Measurements from ENCODE around the gene KPNA1.

Gene KPNA1

DNA sequence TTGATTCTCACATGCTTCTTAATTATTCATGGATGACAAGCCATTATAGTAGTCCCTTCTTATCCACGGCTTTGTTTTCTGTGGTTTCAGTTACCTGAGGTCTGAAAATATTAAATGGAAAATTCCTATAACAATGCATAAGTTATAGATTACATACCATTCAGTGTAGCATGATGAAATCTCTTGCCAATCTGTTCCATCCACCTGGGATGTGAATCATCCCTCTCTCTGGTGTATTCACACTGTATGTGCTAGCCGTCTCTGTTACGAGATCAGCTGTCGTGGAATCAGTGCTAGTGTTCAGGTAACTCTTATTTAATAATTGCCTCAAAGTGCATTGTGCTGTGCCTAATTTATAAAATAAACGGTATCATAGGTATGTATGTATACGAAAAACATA is 104.1 kb downstream of the KPNA1 start:
- Histone ChIP-seq H3K9ac (no peak overlapping the region), H3K4me1 (peaks cover 19 to 74% (median 31%) of the 10 kb centered on the region in 10 experiments), H3K27me3 (no peaks in the 10 kb centered on the region), H3K9me3 (replicated peaks in 1 of 11) (no peaks in the 10 kb centered on the region), H3K4me3 (no peak overlapping the region), H4K20me1 (no peaks in the 10 kb centered on the region), H3K4me2 (peak overlapping the region in 2 of 11 experiments; percentile 80 to 84; a peak in 3 of 22 replicates), H3K27ac (no peak overlapping the region), H3K36me3 (peaks cover 37 to 81% (median 66%) of the 10 kb centered on the region in 11 experiments; a peak in 21 of 22 replicates)
- TF ChIP-seq Cebpa-rat (IDR thresholded peaks at IDR 0.05) = no peak

DNA sequence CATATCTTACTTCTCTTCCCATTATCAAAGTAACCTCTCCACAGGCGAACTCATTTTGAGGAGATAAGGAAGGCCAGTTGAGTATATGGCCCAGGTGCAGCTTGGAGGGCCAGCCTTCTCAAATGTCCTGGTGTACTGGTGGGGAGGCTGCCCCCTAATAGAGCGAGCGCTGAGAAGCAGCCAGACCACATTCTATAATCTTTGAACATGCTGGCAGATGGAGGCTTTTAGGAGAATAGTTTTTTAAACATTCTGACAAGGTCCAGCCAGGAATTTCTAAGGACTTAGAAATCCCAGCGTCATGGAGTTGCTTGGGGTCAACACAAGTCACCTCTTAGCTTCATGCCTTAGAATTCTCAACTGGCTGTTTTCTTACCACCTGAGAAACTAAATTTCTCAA is 104.6 kb downstream of the KPNA1 start:
- Histone ChIP-seq H3K4me1 (peaks cover 16 to 77% (median 27%) of the 10 kb centered on the region in 10 experiments), H3K27ac (peak overlapping the region in 2 of 11 experiments; percentile 35 to 52; a peak in 3 of 22 replicates), H4K20me1 (no peaks in the 10 kb centered on the region), H3K27me3 (no peaks in the 10 kb centered on the region), H3K4me2 (peak overlapping the region in 4 of 11 experiments; percentile 35 to 84 (median 70); a peak in 7 of 22 replicates), H3K9me3 (replicated peaks in 1 of 11) (no peaks in the 10 kb centered on the region), H3K4me3 (no peak overlapping the region), H3K36me3 (peaks cover 42 to 86% (median 72%) of the 10 kb centered on the region in 11 experiments; a peak in 21 of 22 replicates), H3K9ac (no peak overlapping the region)
- TF ChIP-seq Cebpa-rat (IDR thresholded peaks at IDR 0.05) = no peak

DNA sequence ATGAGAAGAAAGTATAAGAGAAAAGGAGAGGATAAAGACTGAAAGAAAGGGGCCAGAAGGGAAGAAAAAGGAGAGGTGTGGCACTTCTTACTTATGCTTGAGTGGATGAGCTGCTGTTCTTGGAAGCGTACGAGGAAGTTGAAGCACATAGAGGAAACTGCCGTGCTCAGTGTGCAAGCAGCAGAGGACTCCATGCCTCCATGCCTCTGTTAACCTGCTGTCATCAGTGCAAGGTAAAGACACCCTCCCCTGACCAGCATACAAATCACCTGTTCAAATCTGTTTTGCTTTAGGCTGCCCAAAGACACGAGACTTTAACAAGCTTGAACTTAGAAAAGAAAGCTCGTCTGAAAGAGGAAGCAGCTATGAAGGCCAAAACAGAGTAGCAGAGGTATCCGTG is 105.3 kb downstream of the KPNA1 start:
- Histone ChIP-seq H4K20me1 (no peaks in the 10 kb centered on the region), H3K9me3 (replicated peaks in 1 of 11) (no peaks in the 10 kb centered on the region), H3K27me3 (no peaks in the 10 kb centered on the region), H3K4me3 (peak overlapping the region in 2 of 10 experiments; percentile 10 to 21; a peak in 2 of 20 replicates), H3K27ac (peak overlapping the region in 4 of 11 experiments; percentile 34 to 60 (median 44); a peak in 5 of 22 replicates), H3K9ac (peak overlapping the region in 3 of 11 experiments; percentile 2 to 36 (median 20); a peak in 5 of 22 replicates), H3K36me3 (peaks cover 49 to 93% (median 78%) of the 10 kb centered on the region in 11 experiments; a peak in 21 of 22 replicates), H3K4me2 (peak overlapping the region in 6 of 11 experiments; percentile 9 to 84 (median 49); a peak in 10 of 22 replicates), H3K4me1 (peaks cover 9 to 77% (median 21%) of the 10 kb centered on the region in 10 experiments)
- no peak for TF ChIP-seq Cebpa-rat (IDR thresholded peaks at IDR 0.05)

- Histone ChIP-seq H3K4me1 (peaks cover 0 to 77% (median 10%) of the 10 kb centered on the region in 10 experiments; a peak in 14 of 20 replicates), H3K27me3 (no peaks in the 10 kb centered on the region), H3K27ac (no peak overlapping the region), H3K36me3 (peaks cover 52 to 97% (median 89%) of the 10 kb centered on the region in 11 experiments; a peak in 21 of 22 replicates), H3K4me3 (no peak overlapping the region), H3K4me2 (peak overlapping the region in 2 of 11 experiments; percentile 80 to 84; a peak in 3 of 22 replicates), H3K9ac (no peak overlapping the region), H4K20me1 (no peaks in the 10 kb centered on the region), H3K9me3 (replicated peaks in 1 of 11) (no peaks in the 10 kb centered on the region)
- no peak for TF ChIP-seq Cebpa-rat (IDR thresholded peaks at IDR 0.05)
Observed at GRCh38 chr3:122407946-122408345, 106.8 kb downstream of the KPNA1 start.

- no peak for TF ChIP-seq Cebpa-rat (IDR thresholded peaks at IDR 0.05)
- H3K4me2 ChIP-seq = no peak overlapping the region
- no peak overlapping the region for H3K9ac ChIP-seq
- peaks cover 0 to 82% (median 7%) of the 10 kb centered on the region in 10 experiments; a peak in 10 of 20 replicates for H3K4me1 ChIP-seq
- peaks cover 49 to 88% (median 84%) of the 10 kb centered on the region in 11 experiments; a peak in 21 of 22 replicates for H3K36me3 ChIP-seq
- H4K20me1 ChIP-seq = no peaks in the 10 kb centered on the region
- H3K9me3 ChIP-seq (replicated peaks in 1 of 11) = no peaks in the 10 kb centered on the region
- H3K27me3 ChIP-seq = no peaks in the 10 kb centered on the region
- no peak overlapping the region for H3K27ac ChIP-seq
- H3K4me3 ChIP-seq = no peak overlapping the region
Observed at GRCh38 chr3:122406198-122406597, 108.5 kb downstream of the KPNA1 start.

DNA sequence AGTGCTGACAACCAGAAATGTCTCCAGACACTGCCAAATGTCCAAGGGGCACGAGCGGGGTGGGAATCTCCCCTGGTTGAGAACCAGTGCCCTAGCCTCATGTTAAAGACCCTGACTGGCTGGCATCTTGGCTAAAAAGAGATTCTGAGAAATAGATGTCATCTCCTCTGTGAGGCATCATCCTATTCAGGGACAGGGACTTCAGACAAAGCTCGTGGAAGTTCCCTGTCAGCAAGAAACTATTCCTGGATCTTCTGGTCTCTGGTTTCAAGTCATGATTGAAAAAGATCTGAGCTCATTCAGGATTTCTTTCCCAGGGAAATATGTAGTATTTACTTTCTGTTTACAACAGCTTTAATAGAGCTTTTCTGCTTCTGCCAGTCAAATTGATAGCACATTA is 109.7 kb downstream of the KPNA1 start:
- peaks cover 38 to 78% (median 73%) of the 10 kb centered on the region in 11 experiments; a peak in 21 of 22 replicates for H3K36me3 ChIP-seq
- H3K9me3 ChIP-seq (replicated peaks in 1 of 11) = no peaks in the 10 kb centered on the region
- H3K4me3 ChIP-seq = no peak overlapping the region
- H3K27me3 ChIP-seq = no peaks in the 10 kb centered on the region
- TF ChIP-seq Cebpa-rat (IDR thresholded peaks at IDR 0.05) = no peak
- H4K20me1 ChIP-seq = no peaks in the 10 kb centered on the region
- no peak overlapping the region for H3K27ac ChIP-seq
- H3K4me2 ChIP-seq = peak overlapping the region in 3 of 11 experiments; percentile 8 to 82 (median 77); a peak in 5 of 22 replicates
- peaks cover 0 to 72% (median 7%) of the 10 kb centered on the region in 10 experiments; a peak in 10 of 20 replicates for H3K4me1 ChIP-seq
- no peak overlapping the region for H3K9ac ChIP-seq

- H3K9me3 ChIP-seq (replicated peaks in 1 of 11) = no peaks in the 10 kb centered on the region
- H3K4me2 ChIP-seq = peak overlapping the region in 3 of 11 experiments; percentile 61 to 82 (median 77); a peak in 6 of 22 replicates
- H3K4me1 ChIP-seq = peaks cover 0 to 57% (median 0%) of the 10 kb centered on the region in 10 experiments; a peak in 7 of 20 replicates
- peak overlapping the region in 3 of 11 experiments; percentile 15 to 45 (median 37); a peak in 5 of 22 replicates for H3K27ac ChIP-seq
- H3K4me3 ChIP-seq = no peak overlapping the region
- H4K20me1 ChIP-seq = no peaks in the 10 kb centered on the region
- no peak for TF ChIP-seq Cebpa-rat (IDR thresholded peaks at IDR 0.05)
- no peak overlapping the region; a peak in 1 of 22 replicates for H3K9ac ChIP-seq
- peaks cover 35 to 74% (median 63%) of the 10 kb centered on the region in 11 experiments; a peak in 21 of 22 replicates for H3K36me3 ChIP-seq
- H3K27me3 ChIP-seq = no peaks in the 10 kb centered on the region
Observed at GRCh38 chr3:122403489-122403888, 111.2 kb downstream of the KPNA1 start.

GRCh38 chr3:122398920-122399319 is 115.8 kb downstream of the KPNA1 start:
- H3K27me3 ChIP-seq = no peaks in the 10 kb centered on the region
- no peaks in the 10 kb centered on the region for H4K20me1 ChIP-seq
- no peak overlapping the region for H3K4me2 ChIP-seq
- TF ChIP-seq Cebpa-rat (IDR thresholded peaks at IDR 0.05) = no peak
- H3K36me3 ChIP-seq = peaks cover 0 to 38% (median 24%) of the 10 kb centered on the region in 11 experiments; a peak in 15 of 22 replicates
- H3K9ac ChIP-seq = no peak overlapping the region
- no peak overlapping the region for H3K4me3 ChIP-seq
- H3K4me1 ChIP-seq = peaks cover 0 to 47% (median 5%) of the 10 kb centered on the region in 10 experiments; a peak in 8 of 20 replicates
- no peak overlapping the region for H3K27ac ChIP-seq
- no peaks in the 10 kb centered on the region for H3K9me3 ChIP-seq (replicated peaks in 1 of 11)

DNA sequence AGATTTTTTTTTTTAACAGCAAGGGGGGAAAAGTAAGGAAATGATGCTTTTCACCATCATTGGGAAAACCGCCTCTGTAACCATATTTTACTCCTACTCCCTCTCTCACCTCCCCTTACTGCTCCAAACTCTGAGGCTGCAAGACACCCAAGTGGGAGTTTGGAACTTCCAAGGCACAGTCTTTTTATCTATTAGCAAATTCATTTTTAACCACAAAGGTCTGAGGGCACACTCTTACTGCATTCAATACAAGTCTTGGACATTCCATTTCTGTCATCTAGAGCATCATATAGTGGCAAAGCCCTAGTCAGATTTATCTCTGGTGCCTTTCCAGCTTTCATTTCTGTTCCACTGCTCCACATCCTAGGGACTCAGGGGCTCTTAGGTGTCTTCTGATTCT is 117.5 kb downstream of the KPNA1 start:
- peaks cover 0 to 29% (median 12%) of the 10 kb centered on the region in 11 experiments; a peak in 8 of 22 replicates for H3K36me3 ChIP-seq
- no peaks in the 10 kb centered on the region for H4K20me1 ChIP-seq
- H3K4me2 ChIP-seq = no peak overlapping the region
- H3K9ac ChIP-seq = no peak overlapping the region
- H3K9me3 ChIP-seq (replicated peaks in 1 of 11) = no peaks in the 10 kb centered on the region
- peaks cover 0 to 39% (median 5%) of the 10 kb centered on the region in 10 experiments; a peak in 8 of 20 replicates for H3K4me1 ChIP-seq
- TF ChIP-seq Cebpa-rat (IDR thresholded peaks at IDR 0.05) = no peak
- H3K27me3 ChIP-seq = no peaks in the 10 kb centered on the region
- H3K27ac ChIP-seq = no peak overlapping the region
- no peak overlapping the region for H3K4me3 ChIP-seq

All from BLaER1 treated with 17β-estradiol and CSF1 and Interleukin-3, amounts not matched to agents 10 nM and 100 nM (cell line).